ENCODE results near the gene CAD. TPM values are rescaled to one million over a fixed set of nuclear protein-coding genes. Genes with fewer than 3 reads are reported as not detected.

CAD gene
- total RNA-seq, 4 donors from 2014 or later, result 2.7 to 10.2 (median 7.1) TPM

- TF ChIP-seq POLR2A (IDR thresholded peaks at IDR 0.05), result no peak
- peaks cover 0 to 57% of the 10 kb centered on the region in 2 donors for H3K36me3 ChIP-seq
- peaks cover 3 to 13% of the 10 kb centered on the region in 2 donors for H3K4me1 ChIP-seq
- intact Hi-C loops (cut with DNase I; ENCODE audit: low total_unique reads), result loop anchor here (10.0 kb wide), 1 partner anchor 266 kb away; the partner anchor contains the start of gene IFT172
- H3K27me3 ChIP-seq, result no peaks in the 10 kb centered on the region
- no peaks in the 10 kb centered on the region for H3K9me3 ChIP-seq
- no peak overlapping the region for H3K27ac ChIP-seq
- in situ Hi-C loops (cut with MboI; ENCODE audit: low sequenced_read_pairs in 4 of 4), result loop anchor here in 1 of 4 donors (25.0 kb wide), 1 partner anchor 256 kb away; the partner anchor contains the start of gene MAPRE3
- ATAC-seq (no peak), DNase-seq (no peak)
- H3K4me3 ChIP-seq, result no peak overlapping the region
Measured at GRCh38 chr2:27218614-27219013, 1.4 kb downstream of the CAD start.

GRCh38 chr2:27219091-27219490, 1.9 kb downstream of the CAD start:
- no peak overlapping the region for H3K4me3 ChIP-seq
- no peak for ATAC-seq
- peaks cover 3 to 8% of the 10 kb centered on the region in 2 donors for H3K4me1 ChIP-seq
- no peaks in the 10 kb centered on the region for H3K9me3 ChIP-seq
- H3K27ac ChIP-seq, result no peak overlapping the region
- H3K27me3 ChIP-seq, result no peaks in the 10 kb centered on the region
- H3K36me3 ChIP-seq, result peaks cover 0 to 61% of the 10 kb centered on the region in 2 donors
- in situ Hi-C loops (cut with MboI; ENCODE audit: low sequenced_read_pairs in 4 of 4) (loop anchor here in 1 of 4 donors (25.0 kb wide), 1 partner anchor 257 kb away; the partner anchor contains the start of gene MAPRE3), intact Hi-C loops (cut with DNase I; ENCODE audit: low total_unique reads) (loop anchor here (10.0 kb wide), 1 partner anchor 266 kb away; the partner anchor contains the start of gene IFT172)
- no peak for TF ChIP-seq CTCF (IDR thresholded peaks at IDR 0.05 in 4 of 5, conservative IDR thresholded peaks at IDR 0.05 in 1 of 5)
- no peak for TF ChIP-seq POLR2A (IDR thresholded peaks at IDR 0.05)
- no peak for DNase-seq

- H3K4me1 ChIP-seq, result peaks cover 3 to 8% of the 10 kb centered on the region in 2 donors
- peaks cover 0 to 65% of the 10 kb centered on the region in 2 donors for H3K36me3 ChIP-seq
- no peaks in the 10 kb centered on the region for H3K9me3 ChIP-seq
- no peak overlapping the region for H3K27ac ChIP-seq
- ATAC-seq (no peak), DNase-seq (no peak)
- no peaks in the 10 kb centered on the region for H3K27me3 ChIP-seq
- intact Hi-C loops (cut with DNase I; ENCODE audit: low total_unique reads), result no loop called here
- in situ Hi-C loops (cut with MboI; ENCODE audit: low sequenced_read_pairs in 4 of 4), result loop anchor here in 1 of 4 donors (25.0 kb wide), 1 partner anchor 258 kb away; the partner anchor contains the start of gene MAPRE3
- no peak overlapping the region for H3K4me3 ChIP-seq
- TF ChIP-seq POLR2A (IDR thresholded peaks at IDR 0.05), result no peak
- TF ChIP-seq CTCF (IDR thresholded peaks at IDR 0.05 in 4 of 5, conservative IDR thresholded peaks at IDR 0.05 in 1 of 5), result no peak
Measured at GRCh38 chr2:27220091-27220490, 2.9 kb downstream of the CAD start.

GRCh38 chr2:27221166-27221565, 4.0 kb downstream of the CAD start:
- TF ChIP-seq CTCF (IDR thresholded peaks at IDR 0.05 in 4 of 5, conservative IDR thresholded peaks at IDR 0.05 in 1 of 5), result no peak
- no peak for TF ChIP-seq POLR2A (IDR thresholded peaks at IDR 0.05)
- Histone ChIP-seq H3K36me3 (peaks cover 0 to 65% of the 10 kb centered on the region in 2 donors), H3K9me3 (no peaks in the 10 kb centered on the region), H3K4me1 (peaks cover 3 to 8% of the 10 kb centered on the region in 2 donors), H3K27me3 (no peaks in the 10 kb centered on the region), H3K4me3 (no peak overlapping the region), H3K27ac (no peak overlapping the region)
- DNase-seq (no peak), ATAC-seq (no peak)
- in situ Hi-C loops (cut with MboI; ENCODE audit: low sequenced_read_pairs in 4 of 4) (loop anchor here in 1 of 4 donors (25.0 kb wide), 1 partner anchor 259 kb away; the partner anchor contains the start of gene MAPRE3), intact Hi-C loops (cut with DNase I; ENCODE audit: low total_unique reads) (no loop called here)

GRCh38 chr2:27222407-27222806, 5.2 kb downstream of the CAD start:
- Histone ChIP-seq H3K4me1 (peaks cover 0 to 7% of the 10 kb centered on the region in 2 donors), H3K9me3 (no peaks in the 10 kb centered on the region), H3K27me3 (no peaks in the 10 kb centered on the region), H3K36me3 (peaks cover 0 to 78% of the 10 kb centered on the region in 2 donors), H3K4me3 (no peak overlapping the region), H3K27ac (no peak overlapping the region)
- TF ChIP-seq CTCF (IDR thresholded peaks at IDR 0.05 in 4 of 5, conservative IDR thresholded peaks at IDR 0.05 in 1 of 5) (no peak), POLR2A (IDR thresholded peaks at IDR 0.05) (no peak)
- ATAC-seq (no peak), DNase-seq (no peak)
- in situ Hi-C loops (cut with MboI; ENCODE audit: low sequenced_read_pairs in 4 of 4) (loop anchor here in 1 of 4 donors (25.0 kb wide), 1 partner anchor 260 kb away; the partner anchor contains the start of gene MAPRE3), intact Hi-C loops (cut with DNase I; ENCODE audit: low total_unique reads) (no loop called here)
